Non-pigmented ciliary epithelial cell (primary cell): ENCODE data around the gene CCDC93.
A peak's percentile ranks its signal among the peaks of the same experiment; 100 is the strongest.

ENCODE experiments used
- DNase-seq: peaks from one replicate; pipeline ENCODE4 v3.0.0-alpha.2; 2010; ENCODE audit warnings: low read depth

The CCDC93 gene

GRCh38 chr2:117989854-117990438 lies 23.9 kb downstream of the CCDC93 start:
- DNase-seq, result no peak

- DNase-seq, result no peak
These were observed 26.7 kb downstream of the CCDC93 start for GRCh38 chr2:117987121-117987520.

- DNase-seq, result no peak
These were observed 28.8 kb downstream of the CCDC93 start for GRCh38 chr2:117985092-117985491.

- DNase-seq, result no peak
These were observed 29.7 kb downstream of the CCDC93 start for GRCh38 chr2:117984208-117984607.

- DNase-seq, result no peak
These were observed 30.8 kb downstream of the CCDC93 start for GRCh38 chr2:117983040-117983439.

GRCh38 chr2:117982376-117983033 lies 31.4 kb downstream of the CCDC93 start:
- DNase-seq, result no peak

GRCh38 chr2:117981810-117982209 lies 32.1 kb downstream of the CCDC93 start:
- DNase-seq, result no peak

- DNase-seq, result peak; percentile 89
These were observed 32.8 kb downstream of the CCDC93 start for GRCh38 chr2:117980783-117981676.

GRCh38 chr2:117979911-117980701 lies 33.8 kb downstream of the CCDC93 start:
- peak; percentile 47 for DNase-seq

GRCh38 chr2:117977696-117978095 lies 36.2 kb downstream of the CCDC93 start:
- no peak for DNase-seq

GRCh38 chr2:117976581-117976980 lies 37.3 kb downstream of the CCDC93 start:
- no peak for DNase-seq

GRCh38 chr2:117973498-117974082 lies 40.3 kb downstream of the CCDC93 start:
- no peak for DNase-seq

- DNase-seq, result peak; percentile 55
These were observed 41.3 kb downstream of the CCDC93 start for GRCh38 chr2:117972476-117973123.

GRCh38 chr2:117968722-117969121 lies 45.1 kb downstream of the CCDC93 start:
- no peak for DNase-seq

GRCh38 chr2:117967977-117968718 lies 45.7 kb downstream of the CCDC93 start:
- DNase-seq, result no peak

GRCh38 chr2:117963446-117963845 lies 50.4 kb downstream of the CCDC93 start:
- no peak for DNase-seq

- DNase-seq, result no peak
These were observed 52.7 kb downstream of the CCDC93 start for GRCh38 chr2:117961201-117961600.

GRCh38 chr2:117960231-117960630 lies 53.6 kb downstream of the CCDC93 start:
- DNase-seq, result no peak

GRCh38 chr2:117958186-117958585 lies 55.7 kb downstream of the CCDC93 start:
- DNase-seq, result peak; percentile 60

GRCh38 chr2:117957616-117958015 lies 56.3 kb downstream of the CCDC93 start:
- DNase-seq, result no peak
